Lower leg skin (tissue), 4 donors: ENCODE data around the gene ANKRD17. TPM values are rescaled to one million over a fixed set of nuclear protein-coding genes. Genes with fewer than 3 reads are reported as not detected.

ENCODE experiments used
- DNase-seq, 2 donors: peaks; one replicate each; pipeline ENCODE4 v3.0.0-alpha.2; 2019; ENCODE audit warnings: low spot score in 2 of 2
- H3K4me3 ChIP-seq: fragments of 200-600 bp; sonication (generic); 2 replicates; pipeline ENCODE4 v1.5.1; 2017; ENCODE audit warnings: mild to moderate bottlenecking, low read depth; ENCODE audit not compliant: poor library complexity, severe bottlenecking
- POLR2A ChIP-seq, 2 donors: fragments of 450-650 bp; IDR thresholded peaks; one replicate each; pipeline ENCODE4 v1.6.1; 2016 to 2017; ENCODE audit warnings: antibody characterized with exemption in 2 of 2, mild to moderate bottlenecking in 1 of 2, moderate library complexity in 1 of 2
- WGBS, 2 donors: methylation state at CpG; one replicate each; pipeline ENCODE4 v1.1.5; 2018; 5-methylcytosine and 5-hydroxymethylcytosine counted together
- intact Hi-C: fragments of 100-400 bp; cut with DNase I; formaldehyde crosslinking; loops from one replicate; pipeline ENCODE4 v1.15.0; 2023; ENCODE audit warnings: low total_unique reads
- total RNA-seq, 4 donors: library from RNA; depleted of rRNA; stranded (reverse); fragments of >200 nt; gene quantifications; one replicate each; pipeline ENCODE4 v1.1.0, GENCODE V29; 2016
- TF ChIP-seq, protein P1 (sequence below), 3 donors: fragments of 450-650 bp; IDR thresholded peaks; one replicate each; pipeline ENCODE4 v1.5.1; 2016; ENCODE audit warnings: antibody characterized with exemption in 3 of 3, mild to moderate bottlenecking in 3 of 3, moderate library complexity in 2 of 3

The ANKRD17 gene
- total RNA-seq, 4 donors from 2014 or later, result 48.0 to 64.1 (median 57.0) TPM

DNA sequence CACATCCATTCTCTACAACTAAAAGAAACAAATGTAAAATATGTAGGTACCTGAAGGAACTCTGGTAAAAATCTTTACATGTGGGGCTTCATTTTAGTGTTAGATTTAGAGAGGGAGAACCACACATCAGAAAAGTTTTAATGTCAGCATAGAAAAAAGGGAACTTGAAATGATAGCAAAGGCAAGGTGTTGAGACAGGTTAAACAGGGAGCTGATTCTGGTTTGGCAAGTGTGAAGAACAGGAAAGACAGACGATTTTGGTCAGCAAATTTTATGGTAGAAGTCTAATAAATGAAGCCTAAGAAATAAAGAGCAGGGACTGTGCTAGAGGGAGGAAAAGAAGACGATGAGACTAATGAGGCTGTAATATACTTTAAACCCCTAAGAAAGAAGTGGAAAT is 121.5 kb downstream of the ANKRD17 start:
- WGBS, 2 donors, result 50 to 59% methylated on average over 2 of the region's 2 CpGs

GRCh38 chr4:73133784-73134183 is 124.8 kb downstream of the ANKRD17 start:
- intact Hi-C loops, result no loop called here
- TF ChIP-seq, protein P1, sequence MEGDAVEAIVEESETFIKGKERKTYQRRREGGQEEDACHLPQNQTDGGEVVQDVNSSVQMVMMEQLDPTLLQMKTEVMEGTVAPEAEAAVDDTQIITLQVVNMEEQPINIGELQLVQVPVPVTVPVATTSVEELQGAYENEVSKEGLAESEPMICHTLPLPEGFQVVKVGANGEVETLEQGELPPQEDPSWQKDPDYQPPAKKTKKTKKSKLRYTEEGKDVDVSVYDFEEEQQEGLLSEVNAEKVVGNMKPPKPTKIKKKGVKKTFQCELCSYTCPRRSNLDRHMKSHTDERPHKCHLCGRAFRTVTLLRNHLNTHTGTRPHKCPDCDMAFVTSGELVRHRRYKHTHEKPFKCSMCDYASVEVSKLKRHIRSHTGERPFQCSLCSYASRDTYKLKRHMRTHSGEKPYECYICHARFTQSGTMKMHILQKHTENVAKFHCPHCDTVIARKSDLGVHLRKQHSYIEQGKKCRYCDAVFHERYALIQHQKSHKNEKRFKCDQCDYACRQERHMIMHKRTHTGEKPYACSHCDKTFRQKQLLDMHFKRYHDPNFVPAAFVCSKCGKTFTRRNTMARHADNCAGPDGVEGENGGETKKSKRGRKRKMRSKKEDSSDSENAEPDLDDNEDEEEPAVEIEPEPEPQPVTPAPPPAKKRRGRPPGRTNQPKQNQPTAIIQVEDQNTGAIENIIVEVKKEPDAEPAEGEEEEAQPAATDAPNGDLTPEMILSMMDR (IDR thresholded peaks at IDR 0.05), result no peak
- TF ChIP-seq POLR2A (IDR thresholded peaks at IDR 0.05), result no peak
- DNase-seq, result no peak
- H3K4me3 ChIP-seq, result no peak overlapping the region
- WGBS, 2 donors, result 100% methylated on average over 1 of the region's 1 CpG

More for the DNA sequence above, 121.5 kb downstream of the ANKRD17 start:
- DNase-seq, result no peak
- intact Hi-C loops, result no loop called here
- no peak for TF ChIP-seq POLR2A (IDR thresholded peaks at IDR 0.05)
- H3K4me3 ChIP-seq, result no peak overlapping the region

DNA sequence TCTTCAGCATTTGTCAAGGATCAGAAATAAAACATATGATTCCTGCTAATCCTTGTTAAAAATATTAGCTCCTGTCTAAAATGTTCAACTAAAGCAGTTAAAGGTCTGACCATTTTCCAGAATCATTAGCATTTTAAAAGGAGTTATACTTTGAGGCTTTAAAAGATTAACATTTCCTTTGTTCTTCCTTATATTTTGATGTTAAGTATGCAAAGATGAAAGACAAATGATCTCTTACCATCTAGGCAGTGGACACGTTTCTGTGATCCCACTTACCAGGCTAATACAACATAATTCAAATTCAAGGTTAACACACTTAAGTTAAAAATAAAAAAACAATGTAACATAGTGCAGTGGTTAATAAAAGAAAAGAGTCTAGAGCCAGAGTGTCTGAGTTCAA is 127.3 kb downstream of the ANKRD17 start:
- DNase-seq, result no peak
- no peak for TF ChIP-seq POLR2A (IDR thresholded peaks at IDR 0.05)
- TF ChIP-seq, protein P1 (IDR thresholded peaks at IDR 0.05), result no peak
- intact Hi-C loops, result no loop called here
- H3K4me3 ChIP-seq, result no peak overlapping the region
- WGBS, 2 donors, result 74 to 83% methylated on average over 1 of the region's 1 CpG

DNA sequence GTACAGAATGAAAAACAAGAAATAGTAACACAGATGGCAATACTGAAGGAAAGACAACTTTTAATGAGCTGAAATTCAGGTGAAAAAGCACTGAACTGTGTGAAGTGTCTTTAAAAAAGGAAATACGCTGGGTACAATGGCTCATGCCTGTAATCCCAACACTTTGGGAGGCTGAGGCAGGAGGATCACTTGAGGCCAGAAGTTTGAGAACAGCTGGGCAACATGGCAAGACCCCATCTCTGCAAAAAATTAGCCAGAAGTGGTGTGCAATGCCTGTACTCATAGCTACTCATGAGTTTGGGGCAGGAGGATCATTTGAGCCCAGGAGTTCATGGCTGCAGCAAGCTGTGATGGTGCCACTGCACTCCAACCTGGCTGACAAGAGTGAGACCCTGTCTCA is 129.3 kb downstream of the ANKRD17 start:
- intact Hi-C loops, result no loop called here
- 96 to 100% methylated on average over 1 of the region's 1 CpG for WGBS, 2 donors
- TF ChIP-seq, protein P1 (IDR thresholded peaks at IDR 0.05), result no peak
- no peak for TF ChIP-seq POLR2A (IDR thresholded peaks at IDR 0.05)

DNA sequence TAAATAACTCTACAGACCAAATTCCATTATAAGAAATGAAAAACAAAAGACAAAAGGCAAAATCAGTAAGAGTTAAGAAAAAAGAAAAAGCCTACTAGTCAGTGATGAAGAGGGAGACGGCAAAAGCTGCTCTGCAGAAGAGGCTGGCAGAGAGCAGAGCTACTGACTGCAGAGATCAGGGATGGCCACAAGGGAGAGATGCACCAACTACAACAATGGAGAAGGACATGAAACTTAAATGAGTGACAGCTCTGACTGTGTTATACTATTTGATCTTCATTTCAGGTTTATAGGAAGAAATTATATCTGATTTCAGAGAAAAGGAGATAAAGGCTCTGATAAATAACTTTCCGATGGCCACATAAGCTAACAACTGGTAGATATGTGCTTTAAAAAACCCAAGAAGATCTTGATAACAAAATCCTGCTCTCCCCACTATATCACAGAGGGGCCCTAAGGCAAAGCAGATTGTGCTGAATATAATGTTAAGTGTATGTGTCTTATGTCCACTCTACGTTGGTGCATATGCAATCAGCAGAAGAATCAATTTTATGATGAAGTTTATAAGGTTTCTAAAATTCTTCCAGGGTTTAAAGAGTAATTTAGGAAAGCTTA is 130.7 kb downstream of the ANKRD17 start:
- intact Hi-C loops, result no loop called here

More for the DNA sequence above, 129.3 kb downstream of the ANKRD17 start:
- H3K4me3 ChIP-seq, result no peak overlapping the region
- DNase-seq, result no peak

GRCh38 chr4:73109493-73109892 is 149.1 kb downstream of the ANKRD17 start:
- TF ChIP-seq POLR2A (IDR thresholded peaks at IDR 0.05), result no peak
- no peak overlapping the region for H3K4me3 ChIP-seq
- intact Hi-C loops, result no loop called here
- DNase-seq, result no peak
- WGBS, 2 donors, result 95 to 98% methylated on average over 4 of the region's 4 CpGs

More for the DNA sequence above, 130.7 kb downstream of the ANKRD17 start:
- DNase-seq, result no peak
- WGBS, 2 donors, result 70 to 78% methylated on average over 3 of the region's 3 CpGs
- H3K4me3 ChIP-seq, result no peak overlapping the region
- TF ChIP-seq, protein P1 (IDR thresholded peaks at IDR 0.05), result no peak
- no peak for TF ChIP-seq POLR2A (IDR thresholded peaks at IDR 0.05)

DNA sequence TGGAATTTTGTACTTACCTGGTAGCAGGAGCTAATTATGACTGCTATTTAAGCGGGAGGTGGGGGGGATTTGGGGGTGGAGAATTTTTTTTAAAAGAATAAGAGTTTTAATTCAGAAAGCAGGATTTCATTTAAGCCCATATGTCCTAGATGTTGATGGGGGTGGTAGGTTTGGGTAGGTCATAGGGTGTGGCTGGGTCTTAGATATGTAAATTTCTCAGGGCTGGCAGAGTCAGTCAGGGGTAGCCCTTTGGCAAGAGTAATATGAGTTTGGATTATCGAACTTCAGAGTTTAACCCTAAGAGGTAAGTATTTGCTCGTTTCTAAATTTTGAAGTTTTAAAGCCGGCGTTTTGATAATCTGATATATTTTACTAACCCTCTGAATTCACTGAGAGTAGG is 153.9 kb downstream of the ANKRD17 start:
- intact Hi-C loops, result no loop called here
- no peak for TF ChIP-seq POLR2A (IDR thresholded peaks at IDR 0.05)
- TF ChIP-seq, protein P1 (IDR thresholded peaks at IDR 0.05), result no peak
- no peak overlapping the region for H3K4me3 ChIP-seq
- WGBS, 2 donors, result 85 to 88% methylated on average over 5 of the region's 5 CpGs
- DNase-seq, result no peak
